Measurements from ENCODE around the gene CNGA4. TPM values are rescaled to one million over a fixed set of nuclear protein-coding genes. Genes with fewer than 3 reads are reported as not detected.

CNGA4 gene
- total and polyA plus RNA-seq, 11 donors, result 0.06 to 0.11 TPM; not detected in 9

DNA sequence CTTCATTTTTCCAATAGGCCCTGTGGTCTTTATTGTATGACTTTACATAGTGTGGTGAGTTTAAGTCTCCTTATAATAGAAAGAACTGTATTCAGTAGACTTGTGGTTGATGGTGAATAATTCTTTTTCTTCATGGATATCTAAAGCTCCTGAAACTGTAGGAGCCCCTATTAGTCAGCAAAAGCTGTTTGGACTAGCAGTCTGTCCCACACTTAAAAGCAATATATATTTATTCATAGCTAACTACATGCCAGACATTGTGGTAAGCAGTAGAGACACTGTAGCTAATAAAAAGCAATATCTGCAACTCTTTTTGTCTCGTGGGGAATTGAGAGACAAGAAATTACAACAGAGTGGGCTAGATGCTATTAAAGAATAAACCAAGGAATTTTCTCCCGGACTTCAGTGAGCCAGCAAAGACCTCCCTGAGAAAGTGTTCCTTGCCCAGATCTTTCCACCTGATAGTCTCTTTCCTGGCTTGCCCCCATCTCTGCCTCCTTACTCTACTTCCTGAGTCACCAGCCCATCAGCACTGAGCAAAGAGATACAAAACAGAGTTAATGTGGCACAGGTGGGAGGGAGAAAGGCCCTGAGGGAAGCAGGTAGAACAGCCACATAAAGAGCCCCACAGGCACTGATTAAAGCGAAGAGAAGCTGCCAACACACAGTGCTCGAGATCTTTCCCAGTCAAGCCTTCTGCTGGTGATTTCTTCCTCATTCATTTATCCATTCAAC is 41.3 kb upstream of the CNGA4 start:
- H3K4me3 ChIP-seq, result no peak overlapping the region
- peaks cover 0 to 17% (median 0%) of the 10 kb centered on the region in 12 donors for H3K4me1 ChIP-seq
- H3K27me3 ChIP-seq, result no peaks in the 10 kb centered on the region
- no peaks in the 10 kb centered on the region for H3K9me3 ChIP-seq
- intact Hi-C loops (cut with DNase I), result no loop called here
- TF ChIP-seq, protein P1, sequence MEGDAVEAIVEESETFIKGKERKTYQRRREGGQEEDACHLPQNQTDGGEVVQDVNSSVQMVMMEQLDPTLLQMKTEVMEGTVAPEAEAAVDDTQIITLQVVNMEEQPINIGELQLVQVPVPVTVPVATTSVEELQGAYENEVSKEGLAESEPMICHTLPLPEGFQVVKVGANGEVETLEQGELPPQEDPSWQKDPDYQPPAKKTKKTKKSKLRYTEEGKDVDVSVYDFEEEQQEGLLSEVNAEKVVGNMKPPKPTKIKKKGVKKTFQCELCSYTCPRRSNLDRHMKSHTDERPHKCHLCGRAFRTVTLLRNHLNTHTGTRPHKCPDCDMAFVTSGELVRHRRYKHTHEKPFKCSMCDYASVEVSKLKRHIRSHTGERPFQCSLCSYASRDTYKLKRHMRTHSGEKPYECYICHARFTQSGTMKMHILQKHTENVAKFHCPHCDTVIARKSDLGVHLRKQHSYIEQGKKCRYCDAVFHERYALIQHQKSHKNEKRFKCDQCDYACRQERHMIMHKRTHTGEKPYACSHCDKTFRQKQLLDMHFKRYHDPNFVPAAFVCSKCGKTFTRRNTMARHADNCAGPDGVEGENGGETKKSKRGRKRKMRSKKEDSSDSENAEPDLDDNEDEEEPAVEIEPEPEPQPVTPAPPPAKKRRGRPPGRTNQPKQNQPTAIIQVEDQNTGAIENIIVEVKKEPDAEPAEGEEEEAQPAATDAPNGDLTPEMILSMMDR (IDR thresholded peaks at IDR 0.05), result no peak
- TF ChIP-seq POLR2A (IDR thresholded peaks at IDR 0.05), result no peak
- H3K36me3 ChIP-seq, result no peaks in the 10 kb centered on the region
- ATAC-seq (no peak), DNase-seq (no peak)
- WGBS, 4 donors, result 84 to 88% (median 85%) methylated on average over 4 of the region's 4 CpGs
- no peak overlapping the region for H3K27ac ChIP-seq

GRCh38 chr11:6199174-6199810 is 39.6 kb upstream of the CNGA4 start, which contains the start of gene OR52W1:
Gene OR52W1 (plus strand): TSS chr11:6199224. CDS start chr11:6199224, 0 bp downstream.
- peaks cover 0 to 30% (median 0%) of the 10 kb centered on the region in 12 donors for H3K4me1 ChIP-seq
- intact Hi-C loops (cut with DNase I), result no loop called here
- H3K4me3 ChIP-seq, result no peak within 1 kb of the TSS
- ATAC-seq, result no peak
- peaks cover 0 to 9% (median 0%) of the 10 kb centered on the region in 9 donors for H3K36me3 ChIP-seq
- no peak for DNase-seq
- WGBS, 4 donors, result 96 to 98% (median 97%) methylated on average over 2 to 5 of the region's 5 CpGs
- TF ChIP-seq, protein P1 (IDR thresholded peaks at IDR 0.05), result no peak
- TF ChIP-seq POLR2A (IDR thresholded peaks at IDR 0.05), result no peak
- no peak within 1 kb of the TSS for H3K27ac ChIP-seq
- H3K9me3 ChIP-seq, result no peaks in the 10 kb centered on the region
- no peaks in the 10 kb centered on the region for H3K27me3 ChIP-seq

DNA sequence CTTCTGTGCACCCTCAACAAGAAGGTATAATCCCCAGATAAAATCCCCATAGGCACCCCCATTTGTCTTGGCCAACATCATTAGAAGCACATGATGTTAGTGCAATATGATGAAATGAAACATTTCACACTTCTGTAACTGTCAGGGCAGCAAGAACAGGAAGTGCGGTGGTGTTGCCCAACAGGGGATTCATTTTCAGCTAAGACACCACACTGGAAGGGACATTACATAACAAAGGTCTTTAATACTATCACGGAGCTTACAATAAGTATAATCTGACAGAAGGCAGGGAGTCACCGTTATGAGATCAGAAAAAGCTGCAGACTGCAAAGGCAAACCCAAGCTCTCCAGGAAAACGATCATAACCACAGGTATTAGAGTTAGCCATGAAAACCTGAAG is 37.9 kb upstream of the CNGA4 start:
- peaks cover 0 to 26% (median 12%) of the 10 kb centered on the region in 9 donors for H3K36me3 ChIP-seq
- peak overlapping the region in 1 of 12 donors; percentile 59 for H3K27ac ChIP-seq
- TF ChIP-seq, protein P1 (IDR thresholded peaks at IDR 0.05), result no peak
- TF ChIP-seq POLR2A (IDR thresholded peaks at IDR 0.05), result no peak
- no peak overlapping the region for H3K4me3 ChIP-seq
- intact Hi-C loops (cut with DNase I), result no loop called here
- DNase-seq, result peak in 3 of 5 donors; percentile 33 to 63 (median 59)
- H3K4me1 ChIP-seq, result peaks cover 0 to 38% (median 0%) of the 10 kb centered on the region in 12 donors
- peak; percentile 44 to 57 (median 52) for ATAC-seq
- 79 to 88% (median 85%) methylated on average over 4 of the region's 4 CpGs for WGBS, 4 donors
- H3K27me3 ChIP-seq, result no peaks in the 10 kb centered on the region
- H3K9me3 ChIP-seq, result no peaks in the 10 kb centered on the region

GRCh38 chr11:6201481-6201880 is 37.4 kb upstream of the CNGA4 start:
- peaks cover 0 to 31% (median 12%) of the 10 kb centered on the region in 9 donors for H3K36me3 ChIP-seq
- no peaks in the 10 kb centered on the region for H3K27me3 ChIP-seq
- intact Hi-C loops (cut with DNase I), result no loop called here
- no peak for TF ChIP-seq POLR2A (IDR thresholded peaks at IDR 0.05)
- TF ChIP-seq, protein P1 (IDR thresholded peaks at IDR 0.05), result no peak
- H3K4me3 ChIP-seq, result no peak overlapping the region
- no peak for ATAC-seq
- H3K4me1 ChIP-seq, result peaks cover 0 to 38% (median 0%) of the 10 kb centered on the region in 12 donors
- H3K9me3 ChIP-seq, result no peaks in the 10 kb centered on the region
- H3K27ac ChIP-seq, result peak overlapping the region in 1 of 12 donors; percentile 59
- DNase-seq, result no peak
- 85 to 89% (median 85%) methylated on average over 2 of the region's 2 CpGs for WGBS, 4 donors
